MCF 10A (cell line): ENCODE measurements around the gene QKI. TPM values are rescaled to one million over a fixed set of nuclear protein-coding genes. Genes with fewer than 3 reads are reported as not detected.

ENCODE experiments used
- BruUV-seq: library from RNA; stranded (reverse); fragments of 400-500 nt; replicated peaks from 2 replicates; lab custom pipeline; 2021; lab: Mats Ljungman, UMichigan
- CTCF ChIA-PET: fragments of 300-600 bp; sonication (Branson Sonifier 250); formaldehyde crosslinking; extraction: SDS; loops from one replicate; lab custom pipeline; 2021; ENCODE audit warnings: antibody characterized with exemption, inconsistent platforms; lab: Yijun Ruan, JAX
- POLR2A ChIA-PET: fragments of 300-600, 350-650 bp; sonication (Branson Sonifier 250); formaldehyde crosslinking; extraction: SDS; loops from one replicate; lab custom pipeline; 2020; ENCODE audit warnings: antibody characterized with exemption, inconsistent platforms; lab: Yijun Ruan, JAX
- DNase-seq: peaks from one replicate; pipeline ENCODE4 v3.0.0-alpha.2; 2018; ENCODE audit not compliant: unreplicated experiment
- H3K27ac Mint-ChIP-seq: one replicate; pipeline ENCODE4 v1.8.0; 2022; ENCODE audit warnings: mild to moderate bottlenecking, low read depth, mixed read lengths; ENCODE audit not compliant: unreplicated experiment
- H3K27me3 Mint-ChIP-seq: one replicate; pipeline ENCODE4 v1.8.0; 2022; ENCODE audit warnings: mixed read lengths; ENCODE audit not compliant: insufficient read depth, unreplicated experiment
- H3K36me3 Mint-ChIP-seq: one replicate; pipeline ENCODE4 v1.8.0; 2022; ENCODE audit warnings: mild to moderate bottlenecking, moderate library complexity, mixed read lengths; ENCODE audit not compliant: insufficient read depth, unreplicated experiment
- H3K4me1 Mint-ChIP-seq: one replicate; pipeline ENCODE4 v1.8.0; 2022; ENCODE audit warnings: mixed read lengths; ENCODE audit not compliant: insufficient read depth, unreplicated experiment
- H3K4me3 Mint-ChIP-seq: one replicate; pipeline ENCODE4 v1.8.0; 2022; ENCODE audit warnings: mild to moderate bottlenecking, moderate library complexity, mixed read lengths; ENCODE audit not compliant: unreplicated experiment
- H3K9me3 Mint-ChIP-seq: one replicate; pipeline ENCODE4 v1.8.0; 2022; ENCODE audit warnings: mixed read lengths; ENCODE audit not compliant: unreplicated experiment
- intact Hi-C: fragments of 100-400 bp; cut with micrococcal nuclease; formaldehyde crosslinking; loops from 2 replicates; pipeline ENCODE4 v1.14.1; 2022
- total RNA-seq: library from RNA; stranded (reverse); gene quantifications from 2 replicates; pipeline ENCODE4 v1.2.3, GENCODE V29; 2022
- TF ChIP-seq, protein P1 (sequence below): fragments of 200-600 bp; IDR thresholded peaks from one replicate; pipeline ENCODE4 v1.8.0; 2022; ENCODE audit warnings: antibody characterized with exemption, mild to moderate bottlenecking; ENCODE audit not compliant: unreplicated experiment

Gene QKI
- total RNA-seq, 1 experiment from 2014 or later: 272 TPM

DNA sequence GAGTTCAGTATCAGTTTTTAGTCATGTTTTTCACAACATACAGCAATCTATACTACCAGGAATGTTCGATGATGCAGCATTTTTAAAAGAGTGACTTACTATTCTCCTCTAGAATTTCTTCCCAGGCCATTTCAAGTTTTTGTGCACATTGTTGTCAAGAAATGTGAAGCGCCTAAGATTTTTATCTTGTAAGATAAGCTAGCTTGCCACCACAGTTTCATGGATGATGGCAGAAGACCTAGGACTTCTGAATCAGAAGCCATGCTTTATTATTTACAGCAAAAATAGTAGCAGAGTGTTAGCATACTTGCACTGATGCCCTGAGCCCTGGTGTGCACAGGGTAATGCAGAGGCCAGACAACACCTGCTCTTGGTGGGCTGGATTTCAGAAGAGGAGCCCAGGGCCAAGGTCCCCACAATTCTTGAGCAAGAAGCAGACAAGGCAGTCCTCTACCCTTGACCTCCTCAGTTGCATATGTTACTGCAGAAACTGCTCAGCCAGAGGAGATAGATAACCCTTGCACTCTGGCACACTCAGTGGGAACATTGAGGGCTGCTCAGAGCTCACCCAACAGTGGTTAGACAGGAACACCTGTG, 99.2 kb downstream of the QKI start:
- intact Hi-C loops: no loop called here
- Mint-ChIP-seq H3K4me1 (peaks cover 10% of the 10 kb centered on the region), H3K27ac (no peak overlapping the region), H3K4me3 (no peak overlapping the region), H3K9me3 (no peaks in the 10 kb centered on the region), H3K36me3 (peaks cover 5% of the 10 kb centered on the region), H3K27me3 (no peaks in the 10 kb centered on the region)
- TF ChIP-seq, protein P1, sequence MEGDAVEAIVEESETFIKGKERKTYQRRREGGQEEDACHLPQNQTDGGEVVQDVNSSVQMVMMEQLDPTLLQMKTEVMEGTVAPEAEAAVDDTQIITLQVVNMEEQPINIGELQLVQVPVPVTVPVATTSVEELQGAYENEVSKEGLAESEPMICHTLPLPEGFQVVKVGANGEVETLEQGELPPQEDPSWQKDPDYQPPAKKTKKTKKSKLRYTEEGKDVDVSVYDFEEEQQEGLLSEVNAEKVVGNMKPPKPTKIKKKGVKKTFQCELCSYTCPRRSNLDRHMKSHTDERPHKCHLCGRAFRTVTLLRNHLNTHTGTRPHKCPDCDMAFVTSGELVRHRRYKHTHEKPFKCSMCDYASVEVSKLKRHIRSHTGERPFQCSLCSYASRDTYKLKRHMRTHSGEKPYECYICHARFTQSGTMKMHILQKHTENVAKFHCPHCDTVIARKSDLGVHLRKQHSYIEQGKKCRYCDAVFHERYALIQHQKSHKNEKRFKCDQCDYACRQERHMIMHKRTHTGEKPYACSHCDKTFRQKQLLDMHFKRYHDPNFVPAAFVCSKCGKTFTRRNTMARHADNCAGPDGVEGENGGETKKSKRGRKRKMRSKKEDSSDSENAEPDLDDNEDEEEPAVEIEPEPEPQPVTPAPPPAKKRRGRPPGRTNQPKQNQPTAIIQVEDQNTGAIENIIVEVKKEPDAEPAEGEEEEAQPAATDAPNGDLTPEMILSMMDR: no peak
- ChIA-PET CTCF (no interaction called here), POLR2A (interaction anchor here (0.7 to 1.0 kb wide), 2 partner anchors 13 to 50 kb away, joined by 3 to 4 read pairs; no protein-coding TSS in a partner anchor)
- no peak for DNase-seq
- no TSS peak for BruUV-seq

DNA sequence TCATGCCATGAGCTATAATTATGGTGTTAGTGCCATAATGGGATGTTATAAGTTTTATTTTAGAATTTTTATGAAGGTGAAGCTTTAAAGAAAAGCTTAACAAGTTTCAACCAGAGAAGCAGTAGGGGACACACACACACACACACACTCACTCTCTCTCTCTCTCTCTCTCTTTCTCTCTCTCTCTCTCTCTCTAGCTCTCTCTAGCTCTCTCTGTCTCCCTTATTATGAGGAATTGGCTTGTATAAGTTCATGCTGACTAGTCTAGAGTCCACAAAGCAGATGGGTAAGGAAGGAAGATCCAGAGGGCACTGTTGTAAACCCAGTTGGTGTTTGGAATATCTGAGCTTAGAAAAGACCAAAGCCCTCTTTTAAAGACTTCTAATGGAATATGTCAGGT, 102.4 kb downstream of the QKI start:
- no peak overlapping the region for H3K4me3 Mint-ChIP-seq
- POLR2A ChIA-PET: interaction anchor here (0.8 to 2.9 kb wide), 4 partner anchors 9 to 55 kb away, joined by 3 to 10 read pairs (median 3); no protein-coding TSS in a partner anchor
- H3K27me3 Mint-ChIP-seq: no peaks in the 10 kb centered on the region
- intact Hi-C loops: no loop called here
- peaks cover 5% of the 10 kb centered on the region for H3K36me3 Mint-ChIP-seq
- no peaks in the 10 kb centered on the region for H3K9me3 Mint-ChIP-seq
- no peak overlapping the region for H3K27ac Mint-ChIP-seq
- TF ChIP-seq, protein P1: no peak
- CTCF ChIA-PET: interaction anchor here (0.6 to 0.8 kb wide), 4 partner anchors 9 to 1330 kb away, joined by 3 to 4 read pairs (median 4); no protein-coding TSS in a partner anchor
- no peak for DNase-seq
- BruUV-seq: no TSS peak
- peaks cover 16% of the 10 kb centered on the region for H3K4me1 Mint-ChIP-seq

DNA sequence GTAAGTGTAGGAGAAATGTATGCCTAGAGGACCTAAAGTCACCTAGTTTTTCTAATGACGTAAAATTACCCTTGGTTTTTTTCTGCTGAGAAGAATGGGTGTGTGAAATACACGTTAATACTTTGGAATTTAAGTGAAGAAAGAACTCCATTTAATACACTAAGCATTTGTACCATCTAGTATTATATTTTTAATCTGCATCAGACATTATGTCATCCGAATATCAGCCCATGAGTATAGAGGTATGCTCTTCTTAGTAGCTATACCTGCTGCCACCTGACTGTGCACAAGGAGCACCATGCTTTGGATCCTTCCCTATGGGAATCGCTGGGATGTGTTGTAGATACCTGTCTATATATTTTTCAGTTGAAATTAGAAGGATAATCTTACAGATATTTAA, 106.4 kb downstream of the QKI start:
- H3K36me3 Mint-ChIP-seq: peaks cover 29% of the 10 kb centered on the region
- H3K27ac Mint-ChIP-seq: no peak overlapping the region
- H3K4me1 Mint-ChIP-seq: peaks cover 21% of the 10 kb centered on the region
- no peak for DNase-seq
- no TSS peak for BruUV-seq
- CTCF ChIA-PET: no interaction called here
- no peaks in the 10 kb centered on the region for H3K27me3 Mint-ChIP-seq
- intact Hi-C loops: no loop called here
- no peaks in the 10 kb centered on the region for H3K9me3 Mint-ChIP-seq
- no peak overlapping the region for H3K4me3 Mint-ChIP-seq
- POLR2A ChIA-PET: interaction anchor here (0.7 kb wide), 1 partner anchor 109 kb away, joined by 3 read pairs; no protein-coding TSS in a partner anchor
- TF ChIP-seq, protein P1: no peak

DNA sequence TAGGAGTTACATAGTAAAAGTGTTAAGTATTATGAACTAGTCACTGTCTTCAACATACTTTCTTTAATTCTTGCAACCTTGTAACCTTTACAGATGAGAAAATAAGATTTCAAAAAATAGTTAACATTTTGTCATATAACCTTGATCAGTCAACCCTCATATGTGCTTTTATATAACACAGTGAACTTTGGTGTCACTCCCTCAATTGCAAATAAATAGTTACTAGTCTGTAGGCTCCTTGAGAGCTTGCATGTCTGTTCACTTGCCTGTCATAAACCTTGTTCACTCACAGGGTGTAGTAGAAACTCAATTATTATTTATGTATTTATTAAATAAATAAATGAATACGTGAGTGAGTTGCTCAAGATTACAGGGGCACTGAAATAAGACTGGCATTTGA, 107.5 kb downstream of the QKI start:
- Mint-ChIP-seq H3K27me3 (no peaks in the 10 kb centered on the region), H3K36me3 (peaks cover 30% of the 10 kb centered on the region), H3K4me1 (peaks cover 21% of the 10 kb centered on the region), H3K9me3 (no peaks in the 10 kb centered on the region), H3K4me3 (no peak overlapping the region), H3K27ac (no peak overlapping the region)
- TF ChIP-seq, protein P1: no peak
- ChIA-PET POLR2A (no interaction called here), CTCF (interaction anchor here (0.7 kb wide), 1 partner anchor 263 kb away, joined by 3 read pairs; no protein-coding TSS in a partner anchor)
- intact Hi-C loops: no loop called here
- no peak for DNase-seq
- BruUV-seq: no TSS peak
